CD4-positive, alpha-beta T cell (primary cell): ENCODE data around the gene TM4SF5. TPM values are rescaled to one million over a fixed set of nuclear protein-coding genes. Genes with fewer than 3 reads are reported as not detected.

Experiments used
- ATAC-seq: fragments of 200-7000 bp; cut with Tn5 transposase; one replicate; pipeline ENCODE4 v1.10.0; 2022; ENCODE audit warnings: mild to moderate bottlenecking; ENCODE audit not compliant: poor library complexity
- CTCF ChIA-PET: fragments of 350-600 bp; sonication (Branson Sonifier 250); formaldehyde crosslinking; loops from one replicate; lab custom pipeline; 2021; ENCODE audit warnings: antibody characterized with exemption, inconsistent platforms; lab: Charles Lee
- POLR2A ChIA-PET: fragments of 350-600 bp; sonication (Branson Sonifier 250); formaldehyde crosslinking; loops from one replicate; lab custom pipeline; 2021; ENCODE audit warnings: antibody characterized with exemption, inconsistent platforms; lab: Charles Lee
- DNase-seq, 14 experiments: peaks; one replicate each; pipeline ENCODE4 v3.0.0-alpha.2; 2013 to 2020; ENCODE audit warnings: mixed read lengths in 2 of 14
- H3K27ac ChIP-seq, 2 donors: one replicate each; pipeline versions ENCODE4 v1.5.1 to v1.7.0; 2013; ENCODE audit warnings: low read length in 2 of 2, low read depth in 1 of 2, mild to moderate bottlenecking in 1 of 2
- H3K27me3 ChIP-seq, 2 experiments: 1 replicate in 1 of 2; 2 replicates in 1 of 2; pipeline versions ENCODE4 v1.6.1 to v1.7.0; 2013; ENCODE audit warnings: low read length in 2 of 2, control low read depth in 1 of 2, mild to moderate bottlenecking in 1 of 2, moderate library complexity in 1 of 2; ENCODE audit not compliant: insufficient read depth in 2 of 2, control insufficient read depth in 1 of 2
- H3K36me3 ChIP-seq: one replicate; pipeline ENCODE4 v1.6.1; 2013; ENCODE audit warnings: low read length, control low read depth; ENCODE audit not compliant: insufficient read depth
- H3K4me1 ChIP-seq: one replicate; pipeline ENCODE4 v1.6.1; 2013; ENCODE audit warnings: low read length, control low read depth; ENCODE audit not compliant: insufficient read depth
- H3K4me3 ChIP-seq: one replicate; pipeline ENCODE4 v1.5.1; 2013; ENCODE audit warnings: mild to moderate bottlenecking, low read length, moderate library complexity
- H3K9me3 ChIP-seq, 2 experiments: 1 replicate in 1 of 2; 2 replicates in 1 of 2; pipeline versions ENCODE4 v1.6.1 to v1.7.0; 2013; ENCODE audit warnings: low read length in 2 of 2, mild to moderate bottlenecking in 2 of 2, control low read depth in 1 of 2, moderate library complexity in 1 of 2; ENCODE audit not compliant: control insufficient read depth in 1 of 2, insufficient read depth in 1 of 2
- H3K27ac Mint-ChIP-seq: one replicate; pipeline ENCODE4 v1.8.0; 2020; ENCODE audit warnings: mixed read lengths
- H3K27me3 Mint-ChIP-seq: one replicate; pipeline ENCODE4 v1.8.0; 2021; ENCODE audit warnings: mixed read lengths
- H3K36me3 Mint-ChIP-seq: one replicate; pipeline ENCODE4 v1.8.0; 2021; ENCODE audit warnings: low read depth, mixed read lengths
- H3K4me1 Mint-ChIP-seq: one replicate; pipeline ENCODE4 v1.8.0; 2021; ENCODE audit warnings: low read depth, mixed read lengths
- H3K4me3 Mint-ChIP-seq: one replicate; pipeline ENCODE4 v1.8.0; 2020; ENCODE audit warnings: mild to moderate bottlenecking, mixed read lengths
- H3K9me3 Mint-ChIP-seq: one replicate; pipeline ENCODE4 v1.8.0; 2020; ENCODE audit warnings: mixed read lengths
- intact Hi-C, 2 experiments: fragments of 100-400 bp; cut with DNase I in 1 of 2; cut with micrococcal nuclease in 1 of 2; formaldehyde crosslinking; loops; one replicate each; pipeline versions ENCODE4 v1.15.1 to v1.9.0; 2023 to 2025; cut with DNase I, micrococcal nuclease
- total RNA-seq, 174 experiments: library from RNA in 2 of 174; stranded (reverse) in 2 of 174; gene quantifications; one replicate each; pipeline ENCODE4 v1.2.3 and lab custom pipeline; 2021 to 2026
- TF ChIP-seq, protein P1 (sequence below): fragments of 200-600 bp; IDR thresholded peaks from one replicate; pipeline ENCODE4 v1.8.0; 2022; ENCODE audit warnings: antibody characterized with exemption, mild to moderate bottlenecking

TM4SF5 gene
- total RNA-seq, 2 experiments from 2014 or later: not detected

DNA sequence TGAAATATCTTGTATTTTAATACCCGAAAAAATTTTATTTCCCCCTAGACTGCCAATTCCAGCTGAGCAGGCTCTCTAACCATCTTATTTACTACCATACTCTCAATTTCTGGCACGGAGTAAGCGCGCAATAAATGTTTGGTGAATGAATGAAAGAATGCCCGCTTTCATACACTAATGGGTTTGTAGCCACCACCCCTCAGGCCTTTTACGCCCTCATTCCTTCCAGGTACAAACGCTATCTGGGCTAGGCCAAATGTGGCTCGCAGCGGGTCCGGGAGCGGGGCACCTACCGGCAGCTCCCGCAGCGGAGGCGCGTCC, 34.7 kb downstream of the TM4SF5 start:
- H3K4me1 Mint-ChIP-seq: peaks cover 21% of the 10 kb centered on the region
- Histone ChIP-seq H3K4me3 (peak overlapping the region; percentile 51), H3K27ac (no peak overlapping the region), H3K9me3 (no peaks in the 10 kb centered on the region), H3K4me1 (peaks cover 12% of the 10 kb centered on the region), H3K36me3 (peaks cover 2% of the 10 kb centered on the region), H3K27me3 (no peaks in the 10 kb centered on the region)
- no peaks in the 10 kb centered on the region for H3K27me3 Mint-ChIP-seq
- H3K4me3 Mint-ChIP-seq: peak overlapping the region; percentile 87
- CTCF ChIA-PET: interaction anchor here (0.8 to 1.8 kb wide), 4 partner anchors 10 to 97 kb away, joined by 3 to 13 read pairs (median 3); partner anchors contain the start of gene PSMB6
- POLR2A ChIA-PET: interaction anchor here (0.6 to 2.6 kb wide), 7 partner anchors 11 to 134 kb away, joined by 3 to 18 read pairs (median 3); partner anchors contain the start of genes GLTPD2, MINK1, PSMB6 and RNF167
- TF ChIP-seq, protein P1, sequence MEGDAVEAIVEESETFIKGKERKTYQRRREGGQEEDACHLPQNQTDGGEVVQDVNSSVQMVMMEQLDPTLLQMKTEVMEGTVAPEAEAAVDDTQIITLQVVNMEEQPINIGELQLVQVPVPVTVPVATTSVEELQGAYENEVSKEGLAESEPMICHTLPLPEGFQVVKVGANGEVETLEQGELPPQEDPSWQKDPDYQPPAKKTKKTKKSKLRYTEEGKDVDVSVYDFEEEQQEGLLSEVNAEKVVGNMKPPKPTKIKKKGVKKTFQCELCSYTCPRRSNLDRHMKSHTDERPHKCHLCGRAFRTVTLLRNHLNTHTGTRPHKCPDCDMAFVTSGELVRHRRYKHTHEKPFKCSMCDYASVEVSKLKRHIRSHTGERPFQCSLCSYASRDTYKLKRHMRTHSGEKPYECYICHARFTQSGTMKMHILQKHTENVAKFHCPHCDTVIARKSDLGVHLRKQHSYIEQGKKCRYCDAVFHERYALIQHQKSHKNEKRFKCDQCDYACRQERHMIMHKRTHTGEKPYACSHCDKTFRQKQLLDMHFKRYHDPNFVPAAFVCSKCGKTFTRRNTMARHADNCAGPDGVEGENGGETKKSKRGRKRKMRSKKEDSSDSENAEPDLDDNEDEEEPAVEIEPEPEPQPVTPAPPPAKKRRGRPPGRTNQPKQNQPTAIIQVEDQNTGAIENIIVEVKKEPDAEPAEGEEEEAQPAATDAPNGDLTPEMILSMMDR: no peak
- intact Hi-C loops: loop anchor here in 1 of 2 experiments (2.0 to 5.0 kb wide), 3 partner anchors 76 to 96 kb away; partner anchors contain the start of genes ARRB2 and MED11
- no peaks in the 10 kb centered on the region for H3K9me3 Mint-ChIP-seq
- no peak for DNase-seq
- H3K36me3 Mint-ChIP-seq: peaks cover 4% of the 10 kb centered on the region
- ATAC-seq: no peak
- H3K27ac Mint-ChIP-seq: no peak overlapping the region

DNA sequence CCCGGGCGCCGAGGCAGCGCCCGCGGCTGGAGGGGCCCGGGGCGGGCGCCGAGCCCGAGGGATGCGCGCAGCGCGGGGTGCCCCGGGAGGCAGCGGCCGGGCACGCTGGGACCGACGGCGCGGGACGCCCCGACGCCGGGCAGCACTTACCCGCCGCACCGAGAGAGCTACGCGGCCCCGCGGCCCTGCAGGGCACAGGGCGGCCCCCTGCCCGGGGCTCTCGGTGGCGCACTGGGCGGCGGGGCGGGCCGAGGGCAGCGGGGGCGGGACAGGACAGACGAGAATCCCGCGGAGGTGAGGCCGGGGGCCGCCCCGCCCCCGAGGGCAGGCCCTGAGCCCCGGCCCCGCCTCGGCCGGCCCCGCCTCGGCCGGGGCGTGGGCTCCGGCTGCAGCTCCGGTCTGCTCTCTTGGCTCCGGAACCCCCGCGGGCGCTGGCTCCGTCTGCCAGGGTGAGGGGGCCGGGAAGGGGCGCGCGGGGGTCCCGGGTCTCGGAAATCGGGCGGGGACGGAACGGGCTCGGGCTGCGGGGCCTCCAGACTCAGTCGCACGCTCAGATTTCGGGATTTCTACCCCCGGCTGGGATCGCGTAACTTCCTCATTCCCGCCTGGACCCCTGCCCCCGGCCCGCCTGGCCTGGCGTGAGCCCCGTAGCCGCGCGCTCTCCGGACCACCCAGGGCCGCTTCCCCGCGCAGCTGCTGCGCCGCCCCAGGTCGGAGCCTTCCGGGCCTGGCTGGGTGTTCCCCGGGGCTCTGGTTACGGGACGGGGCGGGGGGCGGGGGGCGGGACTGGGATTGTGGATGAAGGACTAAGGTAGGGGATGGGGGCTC, 35.3 kb downstream of the TM4SF5 start, which contains the start of gene PLD2:
PLD2 (plus strand) TSS at position 376 of the 828 bp plus-strand sequence. CDS start 621 bp downstream, outside the sequence.
- DNase-seq (peak; percentile 68 to 94 (median 84)), ATAC-seq (peak; percentile 98)
- H3K27ac Mint-ChIP-seq: no peak within 1 kb of the TSS
- TF ChIP-seq, protein P1: no peak
- ChIA-PET CTCF (interaction anchor here (0.8 to 1.8 kb wide), 5 partner anchors 11 to 97 kb away, joined by 3 to 13 read pairs (median 3); partner anchors contain the start of gene PSMB6), POLR2A (interaction anchor here (0.6 to 2.6 kb wide), 8 partner anchors 11 to 133 kb away, joined by 3 to 18 read pairs (median 3); partner anchors contain the start of genes GLTPD2, MINK1, PSMB6 and RNF167)
- peaks cover 21% of the 10 kb centered on the region for H3K4me1 Mint-ChIP-seq
- H3K36me3 ChIP-seq: peaks cover 2% of the 10 kb centered on the region
- H3K27me3 ChIP-seq: no peaks in the 10 kb centered on the region
- no peaks in the 10 kb centered on the region for H3K27me3 Mint-ChIP-seq
- H3K36me3 Mint-ChIP-seq: peaks cover 4% of the 10 kb centered on the region
- H3K27ac ChIP-seq: no peak within 1 kb of the TSS
- intact Hi-C loops: loop anchor here in 1 of 2 experiments (2.0 to 5.0 kb wide), 3 partner anchors 75 to 96 kb away; partner anchors contain the start of genes ARRB2 and MED11
- no peaks in the 10 kb centered on the region for H3K9me3 ChIP-seq
- H3K4me3 ChIP-seq: peak within 1 kb of the TSS; percentile 57
- peaks cover 12% of the 10 kb centered on the region for H3K4me1 ChIP-seq
- no peaks in the 10 kb centered on the region for H3K9me3 Mint-ChIP-seq
- H3K4me3 Mint-ChIP-seq: peak within 1 kb of the TSS; percentile 87

DNA sequence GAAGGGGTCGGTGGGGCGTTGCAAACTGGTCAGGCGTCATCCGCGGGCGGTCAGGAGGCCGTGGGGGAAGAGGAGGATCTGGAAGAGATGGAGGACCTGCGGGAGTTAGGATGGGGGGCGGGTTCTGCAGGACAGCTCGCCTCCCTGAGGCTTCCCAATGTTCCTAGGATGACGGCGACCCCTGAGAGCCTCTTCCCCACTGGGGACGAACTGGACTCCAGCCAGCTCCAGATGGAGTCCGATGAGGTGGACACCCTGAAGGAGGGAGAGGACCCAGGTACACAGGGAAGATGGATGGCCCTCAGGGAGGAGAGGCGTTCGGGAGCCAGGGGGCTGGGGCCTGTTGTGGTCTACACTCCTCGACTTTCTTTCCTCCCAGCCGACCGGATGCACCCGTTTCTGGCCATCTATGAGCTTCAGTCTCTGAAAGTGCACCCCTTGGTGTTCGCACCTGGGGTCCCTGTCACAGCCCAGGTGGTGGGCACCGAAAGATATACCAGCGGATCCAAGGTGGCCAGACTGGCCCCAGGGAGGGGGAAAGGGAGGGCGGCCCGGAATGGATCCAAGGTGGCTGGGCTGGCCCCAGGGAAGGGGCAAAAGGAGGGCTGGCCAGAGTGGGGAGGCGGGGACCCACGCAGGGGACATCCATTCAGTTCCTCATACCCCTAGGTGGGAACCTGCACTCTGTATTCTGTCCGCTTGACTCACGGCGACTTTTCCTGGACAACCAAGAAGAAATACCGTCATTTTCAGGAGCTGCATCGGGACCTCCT, 36.1 kb downstream of the TM4SF5 start:
- peak overlapping the region; percentile 62 for H3K27ac Mint-ChIP-seq
- H3K4me3 ChIP-seq: peak overlapping the region; percentile 57
- CTCF ChIA-PET: interaction anchor here (1.3 to 1.6 kb wide), 2 partner anchors 18 to 82 kb away, joined by 3 to 7 read pairs; no protein-coding TSS in a partner anchor

More for the DNA sequence above, 36.1 kb downstream of the TM4SF5 start:
- Histone ChIP-seq H3K36me3 (peaks cover 2% of the 10 kb centered on the region), H3K27me3 (no peaks in the 10 kb centered on the region), H3K27ac (no peak overlapping the region), H3K9me3 (no peaks in the 10 kb centered on the region), H3K4me1 (peaks cover 12% of the 10 kb centered on the region)
- POLR2A ChIA-PET: interaction anchor here (1.1 to 2.6 kb wide), 4 partner anchors 12 to 81 kb away, joined by 3 to 18 read pairs (median 6); partner anchors contain the start of genes GLTPD2 and PSMB6
- ATAC-seq: no peak
- H3K9me3 Mint-ChIP-seq: no peaks in the 10 kb centered on the region
- peaks cover 21% of the 10 kb centered on the region for H3K4me1 Mint-ChIP-seq
- no peaks in the 10 kb centered on the region for H3K27me3 Mint-ChIP-seq
- TF ChIP-seq, protein P1: no peak
- peaks cover 4% of the 10 kb centered on the region for H3K36me3 Mint-ChIP-seq
- peak overlapping the region; percentile 87 for H3K4me3 Mint-ChIP-seq
- intact Hi-C loops: loop anchor here in 1 of 2 experiments (2.0 to 5.0 kb wide), 4 partner anchors 19 to 97 kb away; partner anchors contain the start of genes ARRB2 and MED11
- DNase-seq: no peak
